Measurements from ENCODE around the gene CFAP20DC.

The CFAP20DC gene

GRCh38 chr3:58749948-58750347 lies 299.9 kb downstream of the CFAP20DC start:
- Histone ChIP-seq H3K9me3 (ENCODE audit: insufficient read depth, low read length) (no peaks in the 10 kb centered on the region), H3K4me2 (ENCODE audit: low read length) (no peak overlapping the region), H3K79me2 (ENCODE audit: low read length) (no peaks in the 10 kb centered on the region), H3K4me1 (ENCODE audit: low read length) (peaks cover 3% of the 10 kb centered on the region; the same call in 1 of the 2 replicates), H3K9ac (ENCODE audit: low read length) (no peak overlapping the region), H3K27ac (ENCODE audit: low read length) (no peak overlapping the region), H2AFZ (ENCODE audit: low read depth, low read length) (no peak overlapping the region), H3K27me3 (ENCODE audit: low read depth, low read length) (peaks cover 25% of the 10 kb centered on the region), H3K4me3 (ENCODE audit: low read length) (no peak overlapping the region), H4K20me1 (ENCODE audit: insufficient read depth, low read length) (no peaks in the 10 kb centered on the region), H3K36me3 (replicated peaks; ENCODE audit: low read depth, low read length) (no peaks in the 10 kb centered on the region)
- no peak for TF ChIP-seq CTCF (IDR thresholded peaks at IDR 0.05; ENCODE audit: low read depth, low read length)
- TF ChIP-seq EZH2phosphoT487 (IDR thresholded peaks at IDR 0.05; ENCODE audit: low read depth) = no peak

GRCh38 chr3:58748024-58748423 lies 301.8 kb downstream of the CFAP20DC start:
- H2AFZ ChIP-seq (ENCODE audit: low read depth, low read length) = no peak overlapping the region
- H3K4me3 ChIP-seq (ENCODE audit: low read length) = no peak overlapping the region
- no peak for TF ChIP-seq CTCF (IDR thresholded peaks at IDR 0.05; ENCODE audit: low read depth, low read length)
- no peak overlapping the region for H3K9ac ChIP-seq (ENCODE audit: low read length)
- H4K20me1 ChIP-seq (ENCODE audit: insufficient read depth, low read length) = no peaks in the 10 kb centered on the region
- no peaks in the 10 kb centered on the region for H3K4me1 ChIP-seq (ENCODE audit: low read length)
- H3K27ac ChIP-seq (ENCODE audit: low read length) = no peak overlapping the region
- H3K79me2 ChIP-seq (ENCODE audit: low read length) = no peaks in the 10 kb centered on the region
- H3K4me2 ChIP-seq (ENCODE audit: low read length) = no peak overlapping the region
- peaks cover 32% of the 10 kb centered on the region for H3K27me3 ChIP-seq (ENCODE audit: low read depth, low read length)
- H3K36me3 ChIP-seq (replicated peaks; ENCODE audit: low read depth, low read length) = no peaks in the 10 kb centered on the region
- no peaks in the 10 kb centered on the region for H3K9me3 ChIP-seq (ENCODE audit: insufficient read depth, low read length)

GRCh38 chr3:58746758-58747157 lies 303.1 kb downstream of the CFAP20DC start:
- Histone ChIP-seq H3K27ac (ENCODE audit: low read length) (no peak overlapping the region), H3K27me3 (ENCODE audit: low read depth, low read length) (peaks cover 30% of the 10 kb centered on the region), H3K9me3 (ENCODE audit: insufficient read depth, low read length) (no peaks in the 10 kb centered on the region), H3K4me1 (ENCODE audit: low read length) (no peaks in the 10 kb centered on the region), H3K4me2 (ENCODE audit: low read length) (no peak overlapping the region), H3K4me3 (ENCODE audit: low read length) (no peak overlapping the region), H3K36me3 (replicated peaks; ENCODE audit: low read depth, low read length) (no peaks in the 10 kb centered on the region), H3K79me2 (ENCODE audit: low read length) (no peaks in the 10 kb centered on the region), H3K9ac (ENCODE audit: low read length) (no peak overlapping the region), H2AFZ (ENCODE audit: low read depth, low read length) (no peak overlapping the region), H4K20me1 (ENCODE audit: insufficient read depth, low read length) (no peaks in the 10 kb centered on the region)
- TF ChIP-seq CTCF (IDR thresholded peaks at IDR 0.05; ENCODE audit: low read depth, low read length) (no peak), EZH2phosphoT487 (IDR thresholded peaks at IDR 0.05; ENCODE audit: low read depth) (no peak)

GRCh38 chr3:58743296-58743695 lies 306.5 kb downstream of the CFAP20DC start:
- Histone ChIP-seq H2AFZ (ENCODE audit: low read depth, low read length) (no peak overlapping the region), H4K20me1 (ENCODE audit: insufficient read depth, low read length) (no peaks in the 10 kb centered on the region), H3K9ac (ENCODE audit: low read length) (no peak overlapping the region), H3K36me3 (replicated peaks; ENCODE audit: low read depth, low read length) (no peaks in the 10 kb centered on the region), H3K4me2 (ENCODE audit: low read length) (no peak overlapping the region), H3K79me2 (ENCODE audit: low read length) (no peaks in the 10 kb centered on the region), H3K9me3 (ENCODE audit: insufficient read depth, low read length) (no peaks in the 10 kb centered on the region), H3K27me3 (ENCODE audit: low read depth, low read length) (peaks cover 30% of the 10 kb centered on the region), H3K4me1 (ENCODE audit: low read length) (no peaks in the 10 kb centered on the region), H3K4me3 (ENCODE audit: low read length) (no peak overlapping the region), H3K27ac (ENCODE audit: low read length) (no peak overlapping the region)
- TF ChIP-seq EZH2phosphoT487 (IDR thresholded peaks at IDR 0.05; ENCODE audit: low read depth) = no peak
- no peak for TF ChIP-seq CTCF (IDR thresholded peaks at IDR 0.05; ENCODE audit: low read depth, low read length)

Data from OCI-LY3 (cell line).